Neural crest cell (in vitro differentiated cells): ENCODE measurements around the gene MAP4K3. TPM values are rescaled to one million over a fixed set of nuclear protein-coding genes. Genes with fewer than 3 reads are reported as not detected.

ENCODE experiments used
- DNase-seq: peaks from one replicate; pipeline ENCODE4 v3.0.0; 2021; ENCODE audit warnings: low read depth, mixed read lengths, low spot score
- H3K27ac Mint-ChIP-seq: one replicate; pipeline ENCODE4 v1.8.0; 2021; ENCODE audit warnings: mild to moderate bottlenecking, mixed read lengths; ENCODE audit not compliant: unreplicated experiment
- H3K27me3 Mint-ChIP-seq: 2 replicates; pipeline ENCODE4 v1.8.0; 2021; ENCODE audit warnings: low read depth, mild to moderate bottlenecking, mixed read lengths
- H3K36me3 Mint-ChIP-seq: 2 replicates; pipeline ENCODE4 v1.8.0; 2021; ENCODE audit warnings: low read depth, mild to moderate bottlenecking, mixed read lengths
- H3K4me1 Mint-ChIP-seq: 2 replicates; pipeline ENCODE4 v1.8.0; 2021; ENCODE audit warnings: mixed read lengths
- H3K4me3 Mint-ChIP-seq: one replicate; pipeline ENCODE4 v1.8.0; 2021; ENCODE audit warnings: mild to moderate bottlenecking, mixed read lengths
- H3K9me3 Mint-ChIP-seq: 2 replicates; pipeline ENCODE4 v1.8.0; 2021; ENCODE audit warnings: mixed read lengths
- total RNA-seq: library from RNA; stranded (reverse); gene quantifications from 2 replicates; pipeline ENCODE4 v1.2.1, GENCODE V29; 2021
- TF ChIP-seq, protein P1 (sequence below): fragments of 200-600 bp; sonication (generic); conservative IDR thresholded peaks from 2 replicates; pipeline ENCODE4 v1.5.0; 2021; ENCODE audit warnings: antibody characterized with exemption, mild to moderate bottlenecking

The MAP4K3 gene
- total RNA-seq, 1 donor from 2014 or later = 37.1 TPM

DNA sequence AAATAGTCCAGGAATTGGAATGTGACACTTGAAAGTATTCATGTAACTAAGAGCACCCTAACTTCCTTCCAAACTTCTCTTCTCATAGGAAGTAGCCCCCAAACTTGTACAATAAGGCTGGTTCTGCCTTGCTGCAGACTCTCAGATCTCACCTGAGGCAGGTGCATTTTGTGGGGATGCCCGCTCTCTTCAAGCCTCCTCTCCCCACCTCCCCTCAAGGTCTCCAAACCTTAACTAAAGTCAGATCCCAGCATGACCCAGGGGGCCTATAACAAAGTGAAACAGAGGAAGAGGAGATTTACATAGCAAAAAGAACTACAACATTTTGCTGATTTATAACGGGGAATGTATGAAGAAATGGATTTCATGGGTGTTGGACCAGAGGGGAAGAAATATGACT is 216.9 kb downstream of the MAP4K3 start:
- Mint-ChIP-seq H3K9me3 (no peaks in the 10 kb centered on the region), H3K27me3 (no peaks in the 10 kb centered on the region), H3K36me3 (no peaks in the 10 kb centered on the region), H3K27ac (no peak overlapping the region), H3K4me3 (no peak overlapping the region), H3K4me1 (no peaks in the 10 kb centered on the region)
- no peak for DNase-seq
- TF ChIP-seq, protein P1, sequence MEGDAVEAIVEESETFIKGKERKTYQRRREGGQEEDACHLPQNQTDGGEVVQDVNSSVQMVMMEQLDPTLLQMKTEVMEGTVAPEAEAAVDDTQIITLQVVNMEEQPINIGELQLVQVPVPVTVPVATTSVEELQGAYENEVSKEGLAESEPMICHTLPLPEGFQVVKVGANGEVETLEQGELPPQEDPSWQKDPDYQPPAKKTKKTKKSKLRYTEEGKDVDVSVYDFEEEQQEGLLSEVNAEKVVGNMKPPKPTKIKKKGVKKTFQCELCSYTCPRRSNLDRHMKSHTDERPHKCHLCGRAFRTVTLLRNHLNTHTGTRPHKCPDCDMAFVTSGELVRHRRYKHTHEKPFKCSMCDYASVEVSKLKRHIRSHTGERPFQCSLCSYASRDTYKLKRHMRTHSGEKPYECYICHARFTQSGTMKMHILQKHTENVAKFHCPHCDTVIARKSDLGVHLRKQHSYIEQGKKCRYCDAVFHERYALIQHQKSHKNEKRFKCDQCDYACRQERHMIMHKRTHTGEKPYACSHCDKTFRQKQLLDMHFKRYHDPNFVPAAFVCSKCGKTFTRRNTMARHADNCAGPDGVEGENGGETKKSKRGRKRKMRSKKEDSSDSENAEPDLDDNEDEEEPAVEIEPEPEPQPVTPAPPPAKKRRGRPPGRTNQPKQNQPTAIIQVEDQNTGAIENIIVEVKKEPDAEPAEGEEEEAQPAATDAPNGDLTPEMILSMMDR = no peak

DNA sequence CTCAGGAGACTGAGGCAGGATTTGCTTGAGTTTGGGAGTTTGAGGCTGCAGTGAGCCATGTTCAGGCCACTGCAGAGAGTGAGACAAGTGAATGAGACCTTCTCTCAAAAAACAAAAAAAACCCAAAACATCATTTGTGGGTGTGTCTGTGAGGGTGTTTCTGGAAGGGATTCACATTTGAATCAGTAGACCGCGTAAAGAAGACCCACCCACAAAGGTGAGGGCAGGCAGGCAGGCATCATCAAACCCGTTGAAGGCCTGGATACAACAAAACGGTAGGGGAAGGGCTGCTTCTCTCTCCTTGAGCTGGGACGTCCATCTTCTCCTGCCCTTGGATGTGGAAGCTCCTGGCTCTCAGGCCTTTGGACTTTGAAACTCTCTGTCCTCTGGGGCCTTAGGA is 218.7 kb downstream of the MAP4K3 start:
- Mint-ChIP-seq H3K4me1 (no peaks in the 10 kb centered on the region), H3K9me3 (no peaks in the 10 kb centered on the region)
- TF ChIP-seq, protein P1 = no peak

DNA sequence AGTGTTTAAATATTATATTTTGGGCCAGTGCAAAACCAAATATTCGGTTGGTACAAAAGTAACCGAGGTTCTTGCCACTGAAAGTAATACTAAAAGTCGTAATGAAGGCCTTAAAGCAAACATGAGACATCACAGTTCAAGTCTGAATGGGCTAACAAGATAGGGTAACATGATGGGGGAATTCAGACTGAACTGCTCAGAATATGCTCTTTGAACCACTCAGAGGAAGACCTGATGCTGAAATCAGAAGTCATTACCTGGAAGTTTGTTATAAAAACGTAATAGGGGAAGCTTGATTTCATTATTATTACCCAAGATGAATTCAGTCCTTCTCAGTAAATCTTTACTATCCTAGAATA is 219.9 kb downstream of the MAP4K3 start:
- TF ChIP-seq, protein P1 = no peak
- H3K4me3 Mint-ChIP-seq = no peak overlapping the region
- H3K4me1 Mint-ChIP-seq = no peaks in the 10 kb centered on the region
- no peak overlapping the region for H3K27ac Mint-ChIP-seq
- no peaks in the 10 kb centered on the region for H3K36me3 Mint-ChIP-seq
- H3K27me3 Mint-ChIP-seq = no peaks in the 10 kb centered on the region
- no peak for DNase-seq
- no peaks in the 10 kb centered on the region for H3K9me3 Mint-ChIP-seq

More for the DNA sequence above, 218.7 kb downstream of the MAP4K3 start:
- Mint-ChIP-seq H3K4me3 (no peak overlapping the region), H3K27me3 (no peaks in the 10 kb centered on the region), H3K27ac (no peak overlapping the region), H3K36me3 (no peaks in the 10 kb centered on the region)
- no peak for DNase-seq

DNA sequence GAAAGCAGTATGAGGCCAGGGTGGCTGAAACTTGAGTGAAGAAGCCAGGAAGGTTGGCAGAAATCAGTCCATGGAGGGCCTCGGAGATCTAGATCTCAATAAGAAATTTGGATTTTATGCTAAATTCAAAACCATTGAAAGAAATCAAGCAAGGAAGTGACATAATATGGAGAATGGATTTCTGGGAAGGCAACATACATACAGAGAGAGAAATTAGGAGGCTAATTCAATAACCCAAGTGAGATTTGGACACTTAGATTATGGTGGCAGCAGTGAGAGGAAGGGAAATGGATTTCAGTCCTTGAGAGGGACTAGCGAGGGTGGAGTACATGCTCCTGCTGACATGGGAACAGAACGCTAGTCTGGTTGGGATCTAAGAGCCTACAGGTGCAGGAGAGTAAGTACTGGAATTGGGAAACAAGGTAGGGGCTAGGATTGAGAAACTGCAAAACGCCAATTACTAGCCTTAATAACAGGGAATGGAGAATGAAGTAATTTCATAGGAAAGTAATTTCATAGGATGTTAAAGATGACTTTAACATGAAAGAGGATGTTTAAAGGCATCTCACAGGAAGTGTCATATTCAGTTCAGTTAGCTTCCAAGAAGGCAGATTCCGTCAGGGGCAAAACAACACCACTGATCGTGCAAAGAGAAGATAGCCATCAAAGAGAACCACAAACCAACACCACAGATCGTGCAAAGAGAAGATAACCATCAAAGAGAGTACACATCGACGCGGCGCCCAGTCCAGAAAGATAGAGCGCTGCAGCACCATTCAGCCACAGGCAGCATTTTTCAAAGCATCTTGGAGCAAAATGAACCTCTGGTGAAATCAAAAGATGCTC is 220.5 kb downstream of the MAP4K3 start:
- Mint-ChIP-seq H3K4me1 (no peaks in the 10 kb centered on the region), H3K36me3 (no peaks in the 10 kb centered on the region), H3K27me3 (no peaks in the 10 kb centered on the region), H3K9me3 (no peaks in the 10 kb centered on the region), H3K4me3 (no peak overlapping the region), H3K27ac (no peak overlapping the region)
- TF ChIP-seq, protein P1 = no peak
- no peak for DNase-seq

DNA sequence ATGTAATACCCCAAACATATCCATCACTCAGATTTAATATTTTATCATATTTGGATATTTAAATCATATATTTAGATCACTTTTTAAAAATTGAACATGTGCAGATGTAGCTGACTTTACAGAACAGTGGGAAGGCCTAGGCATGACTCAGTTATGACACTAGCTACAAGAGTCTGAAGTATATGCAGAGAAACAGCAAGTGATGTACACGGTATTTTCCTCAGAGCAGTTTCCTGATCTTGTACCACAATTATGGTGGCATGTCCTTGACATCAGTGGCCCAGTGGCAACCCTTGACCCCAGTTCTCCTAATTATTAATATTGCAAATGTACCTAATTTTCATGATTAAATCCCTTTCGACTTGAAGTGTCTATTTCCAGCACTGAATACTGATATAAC is 221.5 kb downstream of the MAP4K3 start:
- TF ChIP-seq, protein P1 = no peak
- H3K36me3 Mint-ChIP-seq = no peaks in the 10 kb centered on the region
- H3K27me3 Mint-ChIP-seq = no peaks in the 10 kb centered on the region
- no peak for DNase-seq
- H3K4me1 Mint-ChIP-seq = no peaks in the 10 kb centered on the region
- H3K9me3 Mint-ChIP-seq = no peaks in the 10 kb centered on the region
- H3K27ac Mint-ChIP-seq = no peak overlapping the region
- no peak overlapping the region for H3K4me3 Mint-ChIP-seq
